GM18867 (cell line): ENCODE measurements around the gene UGT1A8.
"Not testable (repeated sequence)": the region's sequence is repeated elsewhere in the genome, so short reads cannot be mapped to it uniquely, and the experiment has no call there.

ENCODE experiments used
- ATAC-seq: cut with Tn5 transposase; IDR thresholded peaks from one replicate; pipeline ENCODE4 v1.9.1; 2021; ENCODE audit warnings: mild to moderate bottlenecking, moderate library complexity; ENCODE audit not compliant: unreplicated experiment

The UGT1A8 gene

DNA sequence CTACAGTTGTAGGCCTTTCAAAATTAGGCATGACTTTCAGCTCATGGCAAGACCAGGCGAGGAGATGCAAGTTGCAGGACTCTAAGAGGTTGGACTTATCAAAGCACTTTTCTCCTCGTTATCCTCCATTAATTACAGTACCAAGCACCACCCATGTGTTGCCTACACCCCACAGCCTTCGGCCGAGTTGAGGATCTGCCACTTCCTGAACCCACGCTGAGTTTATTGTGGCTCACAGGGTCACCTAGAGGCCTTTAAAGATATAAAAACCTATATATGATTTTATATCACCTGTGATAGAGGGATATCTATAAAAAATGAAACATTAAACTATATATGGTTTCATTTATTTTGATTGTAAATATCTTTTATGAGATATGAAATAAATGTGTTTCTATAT, 21.4 kb downstream of the UGT1A8 start:
- ATAC-seq: no peak

DNA sequence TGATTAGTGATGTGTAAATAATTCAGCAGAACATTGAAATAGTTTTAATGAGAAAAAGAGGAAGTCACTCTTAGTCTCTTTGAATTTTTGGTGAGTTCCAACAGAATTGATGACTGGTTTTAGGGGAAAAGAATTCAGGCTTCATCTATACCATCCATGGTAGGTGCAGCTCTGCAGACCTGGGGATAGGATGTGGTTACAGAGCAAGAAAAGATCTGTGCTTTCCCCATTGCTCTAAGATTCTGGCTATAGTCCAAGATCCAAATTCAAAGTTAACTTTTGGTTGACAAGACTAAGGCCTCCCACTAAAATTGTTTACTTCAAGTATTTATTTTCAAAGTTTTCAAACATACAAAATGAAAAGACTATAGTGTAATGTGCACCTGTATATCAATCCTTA, 22.4 kb downstream of the UGT1A8 start:
- ATAC-seq: no peak

DNA sequence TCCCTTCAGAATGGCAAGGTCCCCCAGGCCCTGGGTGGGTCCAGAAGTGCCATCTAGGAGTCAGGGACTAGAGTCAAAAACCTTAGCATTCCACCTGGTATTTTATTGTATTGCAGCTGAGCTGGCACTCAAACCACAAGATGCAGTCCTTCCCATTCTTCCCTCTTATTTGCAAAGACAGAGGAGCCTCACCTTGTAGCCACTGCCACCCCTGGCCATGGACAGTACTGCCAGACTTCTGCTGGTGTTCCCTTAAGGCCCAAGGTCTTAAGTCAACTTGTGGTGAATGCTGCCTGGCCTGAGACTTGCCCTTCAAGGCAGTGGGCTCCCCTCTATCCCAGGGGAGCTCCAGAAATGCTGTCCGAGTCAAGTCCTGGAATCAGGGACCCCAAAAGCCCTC, 25.7 kb downstream of the UGT1A8 start:
- no peak for ATAC-seq

DNA sequence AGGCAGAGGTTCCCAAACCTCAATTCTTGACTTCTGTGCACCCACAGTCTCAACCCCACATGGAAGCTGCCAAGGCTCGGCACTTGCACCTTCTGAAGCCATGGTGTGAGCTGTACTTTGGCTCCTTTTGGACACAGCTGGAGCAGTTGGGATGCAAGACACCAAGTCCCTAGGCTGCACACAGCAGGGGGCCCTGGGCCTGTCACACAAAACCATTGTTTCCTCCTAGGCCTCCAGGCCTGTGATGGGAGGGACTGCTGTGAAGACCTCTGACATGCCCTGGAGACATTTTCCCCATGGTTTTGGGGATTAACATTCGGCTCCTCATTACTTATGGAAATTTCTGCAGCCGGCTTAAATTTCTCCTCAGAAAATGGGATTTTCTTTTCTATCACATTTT, 28.6 kb downstream of the UGT1A8 start:
- not testable (repeated sequence) for ATAC-seq

DNA sequence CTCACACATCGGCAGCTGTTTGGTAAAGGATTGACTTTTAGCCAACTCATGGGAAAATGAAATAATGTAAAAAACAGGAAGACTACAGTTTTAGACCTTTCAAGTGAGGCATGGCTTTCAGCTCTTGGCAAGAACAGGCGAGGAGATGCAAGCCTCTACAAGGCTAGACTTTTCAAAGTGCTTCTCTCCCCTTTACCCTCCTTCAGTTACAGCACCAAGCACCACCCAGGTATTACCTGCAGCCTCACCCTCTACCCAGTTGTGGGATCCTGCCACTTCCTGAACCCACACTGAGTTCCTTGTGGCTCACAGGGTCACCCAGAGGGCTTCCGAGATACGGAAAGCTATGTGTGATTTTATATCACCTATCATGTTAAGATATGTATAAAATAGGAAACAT, 33.5 kb downstream of the UGT1A8 start:
- ATAC-seq: no peak

DNA sequence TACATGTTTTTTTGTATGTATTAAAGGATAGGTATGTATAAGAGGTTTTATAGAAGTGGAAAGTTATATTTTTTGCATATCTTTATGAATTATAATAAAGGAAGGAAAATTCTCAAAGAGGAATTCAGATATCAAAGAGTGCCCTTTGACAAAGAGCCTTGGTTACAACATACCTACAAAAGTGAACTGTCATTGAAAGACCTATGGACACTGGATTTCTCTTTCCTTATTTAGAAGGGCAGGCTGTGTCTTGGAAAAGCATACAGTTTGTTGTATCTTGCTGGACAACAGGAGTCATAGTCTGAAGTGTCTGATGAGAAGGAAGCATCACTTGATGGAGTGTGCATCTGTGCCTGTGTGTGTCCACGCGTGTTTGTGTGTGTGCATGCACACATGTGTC, 34.0 kb downstream of the UGT1A8 start:
- ATAC-seq: no peak

DNA sequence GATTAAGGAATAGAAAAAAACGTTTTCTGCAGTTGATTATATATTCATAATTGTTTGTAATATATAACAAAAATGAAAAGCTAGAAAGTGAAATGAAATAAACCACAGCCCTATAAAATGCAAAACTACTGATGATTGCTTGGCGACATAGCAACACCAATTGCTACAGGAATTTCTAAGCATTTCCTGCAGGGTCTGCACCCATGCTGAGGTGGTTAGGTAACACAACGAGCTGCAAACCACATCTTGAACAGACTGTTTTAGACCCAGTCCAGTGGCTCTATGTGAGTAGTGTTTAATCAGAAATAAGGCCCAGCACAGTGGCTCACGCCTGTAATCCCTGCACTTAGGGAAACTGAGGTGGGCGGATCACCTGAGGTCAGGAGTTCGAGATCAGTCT, 37.1 kb downstream of the UGT1A8 start:
- no peak for ATAC-seq

DNA sequence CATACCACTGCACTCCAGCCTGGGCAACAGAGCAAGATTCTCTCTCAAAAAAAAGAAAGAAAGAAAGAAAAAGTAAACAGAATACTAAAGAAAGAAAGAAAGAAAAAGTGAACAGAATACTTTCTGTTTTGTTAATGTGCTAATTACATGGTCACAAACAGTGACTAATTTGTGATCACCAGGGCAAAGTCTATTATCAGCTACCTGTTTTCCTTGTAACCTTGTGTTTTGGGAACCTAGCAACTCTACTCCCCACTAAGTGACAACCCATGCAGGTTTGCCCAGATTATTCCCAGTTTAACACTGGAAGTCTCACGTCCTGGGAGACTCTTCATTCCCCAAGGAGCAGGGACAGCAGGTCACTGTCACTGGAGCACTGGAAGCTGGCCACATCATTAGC, 37.6 kb downstream of the UGT1A8 start:
- no peak for ATAC-seq

DNA sequence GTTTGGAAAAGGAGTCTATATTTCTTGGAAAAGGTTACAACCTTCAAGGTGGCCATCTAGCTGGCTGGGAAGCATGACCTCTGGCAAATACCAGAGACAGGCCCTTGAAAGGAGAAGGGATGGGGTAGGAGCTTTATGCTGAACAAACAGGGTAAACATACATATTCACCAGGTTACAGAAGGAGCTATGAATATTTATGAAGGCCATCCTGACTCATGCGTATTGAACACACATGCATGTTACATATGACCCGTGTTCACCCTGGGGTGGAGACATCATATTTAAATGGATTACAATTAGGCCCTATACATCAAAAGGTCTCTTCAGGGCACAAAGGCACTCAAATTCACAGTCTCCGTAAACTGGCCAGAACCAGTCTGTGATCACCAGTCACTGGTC, 38.5 kb downstream of the UGT1A8 start:
- not testable (repeated sequence) for ATAC-seq

DNA sequence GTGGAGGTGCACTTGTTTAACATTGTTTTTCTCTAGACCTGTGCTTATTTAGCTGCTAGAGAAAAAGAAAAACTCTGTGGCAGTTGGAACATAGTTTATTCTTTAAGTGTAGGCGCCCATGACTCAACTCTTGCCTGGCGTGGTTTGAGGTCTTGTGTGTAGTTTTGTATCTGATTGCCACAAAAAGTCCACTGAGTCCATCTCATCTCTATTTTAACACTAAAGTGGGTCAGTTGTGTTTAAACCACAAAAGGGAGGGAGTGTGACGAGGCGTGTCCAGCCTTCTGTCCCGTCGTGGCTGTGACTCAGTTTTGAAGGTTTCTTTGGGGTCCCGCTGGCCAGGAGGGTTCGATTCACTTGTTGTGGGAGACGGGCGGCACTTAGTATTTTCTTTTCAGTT, 39.0 kb downstream of the UGT1A8 start:
- ATAC-seq: no peak

DNA sequence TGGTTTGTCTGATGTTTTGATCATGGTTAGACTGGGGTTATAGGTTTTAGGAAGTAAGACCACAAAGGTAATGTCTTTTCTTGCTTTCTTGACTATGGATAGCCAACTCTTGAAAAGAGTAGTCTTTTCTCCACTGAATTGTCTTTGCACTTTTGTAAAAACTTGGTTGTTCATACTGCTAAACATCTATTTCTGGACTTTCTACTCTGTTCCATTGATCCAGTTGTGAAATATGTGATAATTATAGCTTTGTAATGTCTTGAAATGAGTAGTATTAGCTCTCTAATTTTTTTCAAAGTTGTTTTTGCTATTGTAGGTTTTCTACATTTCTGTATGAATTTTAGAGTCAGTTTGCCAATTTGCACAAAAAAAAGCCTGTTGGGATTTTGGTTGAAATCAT, 41.2 kb downstream of the UGT1A8 start:
- no peak for ATAC-seq

GRCh38 chr2:233663911-233664310, 46.5 kb downstream of the UGT1A8 start:
- ATAC-seq: no peak

GRCh38 chr2:233668605-233669260, 51.3 kb downstream of the UGT1A8 start:
- no peak for ATAC-seq

DNA sequence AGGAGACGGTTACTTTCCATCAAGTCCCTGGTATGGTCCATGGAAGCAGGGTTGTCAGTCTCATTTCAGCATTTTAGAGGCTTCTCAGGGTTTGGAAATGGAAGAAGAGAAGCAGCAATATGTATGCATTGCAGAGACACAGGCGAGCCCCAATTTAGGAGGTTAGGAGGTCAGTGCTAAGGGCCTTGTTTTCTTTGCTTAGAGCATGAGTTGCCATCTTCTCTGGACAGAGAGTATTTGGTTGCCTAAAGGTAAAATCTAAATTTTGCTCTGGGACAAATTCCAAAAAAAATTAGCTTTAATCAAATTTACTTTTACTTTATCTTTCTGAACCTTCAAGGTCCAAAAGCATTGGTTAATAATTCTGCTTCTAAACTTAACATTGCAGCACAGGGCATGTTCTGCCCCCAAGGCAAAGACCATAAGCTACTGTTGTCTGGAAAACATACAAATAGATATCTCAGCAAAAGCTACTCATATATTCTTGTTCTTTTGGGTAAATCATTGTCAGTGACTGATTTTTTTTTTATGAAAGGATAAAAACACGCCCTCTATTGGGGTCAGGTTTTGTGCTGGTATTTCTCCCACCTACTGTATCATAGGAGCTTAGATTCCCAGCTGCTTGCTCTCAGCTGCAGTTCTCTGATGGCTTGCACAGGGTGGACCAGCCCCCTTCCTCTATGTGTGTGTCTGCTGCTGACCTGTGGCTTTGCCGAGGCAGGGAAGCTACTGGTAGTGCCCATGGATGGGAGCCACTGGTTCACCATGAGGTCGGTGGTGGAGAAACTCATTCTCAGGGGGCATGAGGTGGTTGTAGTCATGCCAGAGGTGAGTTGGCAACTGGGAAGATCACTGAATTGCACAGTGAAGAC, 54.1 kb downstream of the UGT1A8 start, which contains the start of gene UGT1A9:
UGT1A9 (plus strand) TSS at position 609 of the 872 bp plus-strand sequence; CDS start at position 646, 37 bp downstream.
- ATAC-seq: no peak

GRCh38 chr2:233672886-233673285, 55.5 kb downstream of the UGT1A8 start:
- no peak for ATAC-seq

DNA sequence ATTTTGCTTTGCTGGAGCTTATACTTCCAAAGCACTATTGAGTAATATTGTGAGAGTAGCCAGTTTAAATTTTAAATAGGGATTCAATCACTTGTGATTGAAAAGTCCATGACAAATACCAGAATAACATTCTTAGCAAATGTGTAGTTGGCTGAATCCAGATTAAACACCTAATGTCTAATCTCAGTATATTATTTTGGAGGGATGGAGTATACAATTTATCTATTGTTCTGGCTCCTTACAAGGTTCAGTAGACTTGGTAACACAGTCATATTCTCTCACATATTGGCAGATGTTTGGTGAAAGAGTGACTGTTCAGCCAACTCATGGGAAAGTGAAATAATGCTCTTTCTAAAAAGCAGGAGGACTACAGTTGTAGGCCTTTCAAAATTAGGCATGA, 56.5 kb downstream of the UGT1A8 start:
- no peak for ATAC-seq

DNA sequence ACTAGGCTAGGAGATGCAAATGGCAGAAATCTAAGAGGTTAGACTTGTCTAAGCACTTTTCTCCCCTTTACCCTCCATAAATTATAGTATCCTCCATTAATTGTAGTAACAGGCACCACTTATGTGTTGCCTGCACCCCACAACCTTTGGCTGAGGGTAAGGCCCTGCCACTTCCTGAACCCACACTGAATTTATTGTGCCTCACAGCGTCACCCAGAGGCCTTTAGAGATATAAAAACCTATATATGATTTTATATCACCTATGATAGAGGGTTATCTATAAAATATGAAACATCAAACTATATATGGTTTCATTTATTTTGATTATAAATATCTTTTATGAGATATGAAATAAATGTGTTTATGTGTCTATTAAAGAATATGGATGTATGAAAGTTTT, 56.9 kb downstream of the UGT1A8 start:
- no peak for ATAC-seq

DNA sequence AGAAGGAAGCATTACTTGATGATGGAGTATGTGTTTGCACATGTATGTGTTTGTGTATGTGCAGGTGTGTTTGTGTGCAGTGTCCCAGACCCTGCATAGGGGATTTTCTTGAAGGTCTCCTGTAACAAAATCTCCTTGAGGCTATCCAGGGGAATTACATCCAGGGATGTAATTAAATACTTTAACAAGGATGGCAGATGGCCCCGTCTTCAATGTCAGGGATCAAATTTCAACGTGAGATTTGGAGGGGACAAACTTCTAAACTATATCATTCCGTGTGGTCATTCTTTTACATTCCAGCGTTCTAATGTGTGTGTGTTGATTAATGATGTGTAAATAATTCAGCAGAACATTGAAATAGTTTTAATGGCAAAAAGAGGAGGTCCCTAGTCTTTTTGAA, 57.6 kb downstream of the UGT1A8 start:
- ATAC-seq: no peak

GRCh38 chr2:233676046-233676445, 58.6 kb downstream of the UGT1A8 start:
- no peak for ATAC-seq

GRCh38 chr2:233679196-233679595, 61.8 kb downstream of the UGT1A8 start:
- ATAC-seq: no peak

GRCh38 chr2:233680361-233681045, 63.1 kb downstream of the UGT1A8 start:
- no peak for ATAC-seq
